Liver (tissue), 9 donors: ENCODE results near the gene HOXA1. TPM values are rescaled to one million over a fixed set of nuclear protein-coding genes. Genes with fewer than 3 reads are reported as not detected.

Experiments
- DNase-seq: peaks from one replicate; pipeline ENCODE4 v3.0.0-alpha.2; 2017; ENCODE audit warnings: low spot score
- H3K27ac ChIP-seq, 2 donors: one replicate each; pipeline ENCODE4 v1.7.0; 2013; ENCODE audit warnings: inconsistent platforms in 2 of 2, low read length in 2 of 2, control low read depth in 1 of 2, low read depth in 1 of 2, mild to moderate bottlenecking in 1 of 2
- H3K27me3 ChIP-seq, 4 donors: one replicate each; pipeline versions ENCODE4 v1.6.1 to v1.7.0; 2013; ENCODE audit warnings: low read length in 3 of 4, inconsistent platforms in 1 of 4, mild to moderate bottlenecking in 1 of 4, moderate library complexity in 1 of 4; ENCODE audit not compliant: control insufficient read depth in 4 of 4, insufficient read depth in 4 of 4
- H3K36me3 ChIP-seq, 4 donors: one replicate each; pipeline versions ENCODE4 v1.6.1 to v1.7.0; 2013; ENCODE audit warnings: low read length in 3 of 4, mild to moderate bottlenecking in 3 of 4, low read depth in 1 of 4, moderate library complexity in 1 of 4; ENCODE audit not compliant: control insufficient read depth in 4 of 4, insufficient read depth in 3 of 4
- H3K4me1 ChIP-seq, 4 donors: one replicate each; pipeline versions ENCODE4 v1.6.1 to v1.7.0; 2013; ENCODE audit warnings: low read length in 3 of 4, mild to moderate bottlenecking in 3 of 4, moderate library complexity in 1 of 4; ENCODE audit not compliant: control insufficient read depth in 4 of 4, insufficient read depth in 4 of 4
- H3K4me3 ChIP-seq, 3 donors: one replicate each; pipeline versions ENCODE4 v1.6.1 to v1.7.0; 2013; ENCODE audit warnings: low read length in 3 of 3, control low read depth in 1 of 3, low read depth in 1 of 3, mild to moderate bottlenecking in 1 of 3
- H3K9ac ChIP-seq, 2 donors: one replicate each; pipeline ENCODE4 v1.7.0; 2013; ENCODE audit warnings: low read length in 2 of 2, mild to moderate bottlenecking in 2 of 2, moderate library complexity in 2 of 2, control low read depth in 1 of 2, low read depth in 1 of 2
- H3K9me3 ChIP-seq, 4 donors: one replicate each; pipeline versions ENCODE4 v1.6.1 to v1.7.0; 2013; ENCODE audit warnings: low read length in 3 of 4; ENCODE audit not compliant: control insufficient read depth in 4 of 4
- EGR1 ChIP-seq, 2 donors: IDR thresholded peaks; 2 replicates each; pipeline ENCODE4 v1.6.1; 2016 to 2018; ENCODE audit warnings: antibody characterized with exemption in 2 of 2, low read depth in 2 of 2
- FOXA2 ChIP-seq: IDR thresholded peaks from 2 replicates; pipeline ENCODE4 v1.6.1; 2016; ENCODE audit warnings: antibody characterized with exemption
- GABPA ChIP-seq, 2 donors: IDR thresholded peaks in 1 of 2; conservative IDR thresholded peaks in 1 of 2; 2 replicates each; pipeline ENCODE4 v1.6.1; 2016; ENCODE audit warnings: antibody characterized with exemption in 2 of 2, mild to moderate bottlenecking in 1 of 2, moderate library complexity in 1 of 2
- HNF4A ChIP-seq, 2 donors: conservative IDR thresholded peaks; 2 replicates each; pipeline ENCODE4 v1.6.1; 2016; ENCODE audit warnings: antibody characterized with exemption in 2 of 2, mild to moderate bottlenecking in 2 of 2
- HNF4G ChIP-seq: IDR thresholded peaks from 2 replicates; pipeline ENCODE4 v1.6.1; 2016; ENCODE audit warnings: antibody characterized with exemption
- JUND ChIP-seq, 2 donors: IDR thresholded peaks; 2 replicates each; pipeline ENCODE4 v1.6.1; 2016; ENCODE audit warnings: antibody characterized with exemption in 2 of 2
- NR2F2 ChIP-seq: IDR thresholded peaks from 2 replicates; pipeline ENCODE4 v1.6.1; 2016; ENCODE audit warnings: antibody characterized with exemption
- RAD21 ChIP-seq, 2 donors: IDR thresholded peaks; 2 replicates each; pipeline ENCODE4 v1.6.1; 2016; ENCODE audit warnings: antibody characterized with exemption in 2 of 2, mild to moderate bottlenecking in 2 of 2
- TAF1 ChIP-seq: conservative IDR thresholded peaks from 2 replicates; pipeline ENCODE4 v1.6.1; 2016; ENCODE audit warnings: antibody characterized with exemption, mild to moderate bottlenecking
- YY1 ChIP-seq: IDR thresholded peaks from 2 replicates; pipeline ENCODE4 v1.6.1; 2016; ENCODE audit warnings: antibody characterized with exemption, mild to moderate bottlenecking
- WGBS: extraction: QIAGEN DNeasy Blood & Tissue Kit; methylation state at CpG from one replicate; pipeline ENCODE4 v1.1.7; 2013; 5-methylcytosine and 5-hydroxymethylcytosine counted together
- polyA plus RNA-seq, 2 donors: library from polyadenylated mRNA; stranded (reverse) in 1 of 2; unstranded in 1 of 2; fragments of 200-250 nt in 1 of 2; fragments of >200 nt in 1 of 2; fragmentation: Nextera tagmentation in 1 of 2; extraction: Ambion mirVana in 1 of 2; gene quantifications; one replicate each; pipeline versions ENCODE4 v1.2.1 to v1.2.3, GENCODE V29; 2013 to 2015
- total RNA-seq, 2 donors: library from RNA; depleted of rRNA; stranded (reverse); fragments of >200 nt; gene quantifications; one replicate each; pipeline ENCODE4 v1.2.3, GENCODE V29; 2014
- TF ChIP-seq, protein P1 (sequence below): fragments of 150-350 bp; IDR thresholded peaks from 2 replicates; pipeline ENCODE4 v1.5.1; 2017; ENCODE audit warnings: improper control_type of control experiment, low read depth, low read length; ENCODE audit not compliant: missing input control
- TF ChIP-seq, protein P2 (sequence below): IDR thresholded peaks from 2 replicates; pipeline ENCODE4 v1.6.1; 2016; ENCODE audit warnings: antibody characterized with exemption
- TF ChIP-seq, protein P3 (sequence below): IDR thresholded peaks from 2 replicates; pipeline ENCODE4 v1.6.1; 2016; ENCODE audit warnings: antibody characterized with exemption
- TF ChIP-seq, protein P4 (sequence below): IDR thresholded peaks from 2 replicates; pipeline ENCODE4 v1.6.1; 2016; ENCODE audit warnings: antibody characterized with exemption, mild to moderate bottlenecking
- donor health status: healthy.
- donor health status: healthy.
- donor health status: healthy.
- donor health status: healthy.
- donor health status: healthy.

HOXA1 gene
- total and polyA plus RNA-seq, 4 donors: 0.08 to 0.28 (median 0.21) TPM

DNA sequence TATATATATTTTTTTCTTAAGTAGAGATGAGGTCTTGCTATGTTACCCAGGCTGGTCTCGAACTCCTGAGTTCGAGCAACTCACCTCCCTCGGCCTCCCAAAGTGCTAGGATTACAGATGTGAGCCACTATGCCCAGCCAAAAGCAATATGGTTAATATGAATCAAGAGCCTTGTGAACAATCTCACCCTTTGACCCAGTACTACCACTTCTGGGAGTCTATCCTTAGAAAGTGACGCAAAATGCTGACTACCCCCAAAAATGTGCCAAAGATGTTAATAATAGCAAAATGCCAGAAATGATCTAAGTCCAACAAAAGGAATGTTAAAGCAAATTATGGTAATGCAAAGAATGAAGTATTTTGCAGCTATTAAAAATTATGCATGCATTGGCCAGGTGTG lies 44.3 kb downstream of the HOXA1 start:
- no peak for TF ChIP-seq NR2F2
- H3K9ac ChIP-seq: no peak overlapping the region
- no peaks in the 10 kb centered on the region for H3K9me3 ChIP-seq
- no peak for DNase-seq
- H3K36me3 ChIP-seq: no peaks in the 10 kb centered on the region
- H3K27me3 ChIP-seq: no peaks in the 10 kb centered on the region
- H3K4me1 ChIP-seq: no peaks in the 10 kb centered on the region
- H3K4me3 ChIP-seq: no peak overlapping the region
- H3K27ac ChIP-seq: no peak overlapping the region
- WGBS: 90% methylated on average over 4 of the region's 4 CpGs

DNA sequence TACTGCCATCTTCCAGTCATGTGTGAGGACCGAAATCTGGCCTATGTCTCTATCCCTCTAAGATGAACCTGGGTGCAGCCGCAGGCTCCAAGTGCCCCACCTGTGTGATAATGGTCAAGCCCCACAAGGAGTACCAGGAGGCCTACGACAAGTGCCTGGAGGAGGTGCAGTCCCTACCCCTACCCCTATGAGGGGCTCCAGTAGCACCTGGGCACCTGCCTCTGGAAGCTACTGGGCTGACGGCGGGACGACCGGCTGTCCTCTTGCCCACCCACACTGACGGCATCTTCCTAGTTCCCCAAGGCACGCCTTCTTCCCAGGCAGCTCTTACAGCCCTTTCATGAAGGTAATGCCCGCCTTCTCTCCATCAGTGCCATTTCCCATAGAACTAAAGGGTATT lies 47.4 kb downstream of the HOXA1 start:
- H3K27me3 ChIP-seq: no peaks in the 10 kb centered on the region
- DNase-seq: no peak
- no peaks in the 10 kb centered on the region for H3K36me3 ChIP-seq
- 91% methylated on average over 10 of the region's 10 CpGs for WGBS
- H3K4me3 ChIP-seq: no peak overlapping the region
- H3K9me3 ChIP-seq: no peaks in the 10 kb centered on the region
- H3K9ac ChIP-seq: no peak overlapping the region
- H3K4me1 ChIP-seq: no peaks in the 10 kb centered on the region
- no peak for TF ChIP-seq TAF1
- TF ChIP-seq, protein P1, sequence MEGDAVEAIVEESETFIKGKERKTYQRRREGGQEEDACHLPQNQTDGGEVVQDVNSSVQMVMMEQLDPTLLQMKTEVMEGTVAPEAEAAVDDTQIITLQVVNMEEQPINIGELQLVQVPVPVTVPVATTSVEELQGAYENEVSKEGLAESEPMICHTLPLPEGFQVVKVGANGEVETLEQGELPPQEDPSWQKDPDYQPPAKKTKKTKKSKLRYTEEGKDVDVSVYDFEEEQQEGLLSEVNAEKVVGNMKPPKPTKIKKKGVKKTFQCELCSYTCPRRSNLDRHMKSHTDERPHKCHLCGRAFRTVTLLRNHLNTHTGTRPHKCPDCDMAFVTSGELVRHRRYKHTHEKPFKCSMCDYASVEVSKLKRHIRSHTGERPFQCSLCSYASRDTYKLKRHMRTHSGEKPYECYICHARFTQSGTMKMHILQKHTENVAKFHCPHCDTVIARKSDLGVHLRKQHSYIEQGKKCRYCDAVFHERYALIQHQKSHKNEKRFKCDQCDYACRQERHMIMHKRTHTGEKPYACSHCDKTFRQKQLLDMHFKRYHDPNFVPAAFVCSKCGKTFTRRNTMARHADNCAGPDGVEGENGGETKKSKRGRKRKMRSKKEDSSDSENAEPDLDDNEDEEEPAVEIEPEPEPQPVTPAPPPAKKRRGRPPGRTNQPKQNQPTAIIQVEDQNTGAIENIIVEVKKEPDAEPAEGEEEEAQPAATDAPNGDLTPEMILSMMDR: no peak
- no peak for TF ChIP-seq GABPA (IDR thresholded peaks at IDR 0.05 in 1 of 2, conservative IDR thresholded peaks at IDR 0.05 in 1 of 2)
- TF ChIP-seq, protein P2, sequence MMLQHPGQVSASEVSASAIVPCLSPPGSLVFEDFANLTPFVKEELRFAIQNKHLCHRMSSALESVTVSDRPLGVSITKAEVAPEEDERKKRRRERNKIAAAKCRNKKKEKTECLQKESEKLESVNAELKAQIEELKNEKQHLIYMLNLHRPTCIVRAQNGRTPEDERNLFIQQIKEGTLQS: no peak
- no peak for TF ChIP-seq NR2F2
- no peak for TF ChIP-seq EGR1 (IDR thresholded peaks at IDR 0.05; ENCODE audit: low read depth in 2 of 2)
- TF ChIP-seq RAD21 (IDR thresholded peaks at IDR 0.05): no peak
- TF ChIP-seq, protein P3, sequence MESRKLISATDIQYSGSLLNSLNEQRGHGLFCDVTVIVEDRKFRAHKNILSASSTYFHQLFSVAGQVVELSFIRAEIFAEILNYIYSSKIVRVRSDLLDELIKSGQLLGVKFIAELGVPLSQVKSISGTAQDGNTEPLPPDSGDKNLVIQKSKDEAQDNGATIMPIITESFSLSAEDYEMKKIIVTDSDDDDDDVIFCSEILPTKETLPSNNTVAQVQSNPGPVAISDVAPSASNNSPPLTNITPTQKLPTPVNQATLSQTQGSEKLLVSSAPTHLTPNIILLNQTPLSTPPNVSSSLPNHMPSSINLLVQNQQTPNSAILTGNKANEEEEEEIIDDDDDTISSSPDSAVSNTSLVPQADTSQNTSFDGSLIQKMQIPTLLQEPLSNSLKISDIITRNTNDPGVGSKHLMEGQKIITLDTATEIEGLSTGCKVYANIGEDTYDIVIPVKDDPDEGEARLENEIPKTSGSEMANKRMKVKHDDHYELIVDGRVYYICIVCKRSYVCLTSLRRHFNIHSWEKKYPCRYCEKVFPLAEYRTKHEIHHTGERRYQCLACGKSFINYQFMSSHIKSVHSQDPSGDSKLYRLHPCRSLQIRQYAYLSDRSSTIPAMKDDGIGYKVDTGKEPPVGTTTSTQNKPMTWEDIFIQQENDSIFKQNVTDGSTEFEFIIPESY: no peak
- TF ChIP-seq, protein P4, sequence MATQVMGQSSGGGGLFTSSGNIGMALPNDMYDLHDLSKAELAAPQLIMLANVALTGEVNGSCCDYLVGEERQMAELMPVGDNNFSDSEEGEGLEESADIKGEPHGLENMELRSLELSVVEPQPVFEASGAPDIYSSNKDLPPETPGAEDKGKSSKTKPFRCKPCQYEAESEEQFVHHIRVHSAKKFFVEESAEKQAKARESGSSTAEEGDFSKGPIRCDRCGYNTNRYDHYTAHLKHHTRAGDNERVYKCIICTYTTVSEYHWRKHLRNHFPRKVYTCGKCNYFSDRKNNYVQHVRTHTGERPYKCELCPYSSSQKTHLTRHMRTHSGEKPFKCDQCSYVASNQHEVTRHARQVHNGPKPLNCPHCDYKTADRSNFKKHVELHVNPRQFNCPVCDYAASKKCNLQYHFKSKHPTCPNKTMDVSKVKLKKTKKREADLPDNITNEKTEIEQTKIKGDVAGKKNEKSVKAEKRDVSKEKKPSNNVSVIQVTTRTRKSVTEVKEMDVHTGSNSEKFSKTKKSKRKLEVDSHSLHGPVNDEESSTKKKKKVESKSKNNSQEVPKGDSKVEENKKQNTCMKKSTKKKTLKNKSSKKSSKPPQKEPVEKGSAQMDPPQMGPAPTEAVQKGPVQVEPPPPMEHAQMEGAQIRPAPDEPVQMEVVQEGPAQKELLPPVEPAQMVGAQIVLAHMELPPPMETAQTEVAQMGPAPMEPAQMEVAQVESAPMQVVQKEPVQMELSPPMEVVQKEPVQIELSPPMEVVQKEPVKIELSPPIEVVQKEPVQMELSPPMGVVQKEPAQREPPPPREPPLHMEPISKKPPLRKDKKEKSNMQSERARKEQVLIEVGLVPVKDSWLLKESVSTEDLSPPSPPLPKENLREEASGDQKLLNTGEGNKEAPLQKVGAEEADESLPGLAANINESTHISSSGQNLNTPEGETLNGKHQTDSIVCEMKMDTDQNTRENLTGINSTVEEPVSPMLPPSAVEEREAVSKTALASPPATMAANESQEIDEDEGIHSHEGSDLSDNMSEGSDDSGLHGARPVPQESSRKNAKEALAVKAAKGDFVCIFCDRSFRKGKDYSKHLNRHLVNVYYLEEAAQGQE: no peak
- TF ChIP-seq HNF4A (conservative IDR thresholded peaks at IDR 0.05): no peak
- TF ChIP-seq HNF4G: no peak
- no peak for TF ChIP-seq YY1
- TF ChIP-seq JUND (IDR thresholded peaks at IDR 0.05): no peak
- TF ChIP-seq FOXA2: no peak
- H3K27ac ChIP-seq: no peak overlapping the region
